Keratinocyte (primary cell): ENCODE results near the gene CEACAM19. TPM values are rescaled to one million over a fixed set of nuclear protein-coding genes. Genes with fewer than 3 reads are reported as not detected.
"Not testable (repeated sequence)": the region's sequence is repeated elsewhere in the genome, so short reads cannot be mapped to it uniquely, and the experiment has no call there.

Experiments used
- DNase-seq: peaks from one replicate; pipeline ENCODE4 v3.0.0-alpha.2; 2011; ENCODE audit warnings: low read depth, missing footprints, low spot score
- FAIRE-seq: peaks from 2 replicates; lab custom pipeline; 2011; peaks lifted over from hg19 to GRCh38; lab: Jason Lieb, UNC
- H2AFZ ChIP-seq: 2 replicates; pipeline ENCODE4 v1.6.0; 2012; ENCODE audit warnings: low read length, control low read depth, inconsistent platforms; ENCODE audit not compliant: control insufficient read depth
- H3K27ac ChIP-seq: 2 replicates; pipeline ENCODE4 v1.5.1; 2011; ENCODE audit warnings: low read length; ENCODE audit not compliant: control insufficient read depth, insufficient read depth
- H3K27me3 ChIP-seq: 3 replicates; pipeline ENCODE4 v1.6.0; 2011; ENCODE audit warnings: low read length; ENCODE audit not compliant: control insufficient read depth, insufficient read depth; ENCODE audit errors: extremely low read depth
- H3K36me3 ChIP-seq, 2 experiments: 2 replicates in 1 of 2; 3 replicates in 1 of 2; pipeline ENCODE4 v1.5.1; 2011; ENCODE audit warnings: low read length in 2 of 2, mild to moderate bottlenecking in 1 of 2; ENCODE audit not compliant: control insufficient read depth in 2 of 2, insufficient read depth in 2 of 2; ENCODE audit errors: extremely low read depth in 1 of 2
- H3K4me1 ChIP-seq: 3 replicates; pipeline ENCODE4 v1.5.1; 2011; ENCODE audit warnings: low read length; ENCODE audit not compliant: control insufficient read depth, insufficient read depth; ENCODE audit errors: extremely low read depth
- H3K4me2 ChIP-seq: 3 replicates; pipeline ENCODE4 v1.6.0; 2011; ENCODE audit warnings: low read depth, low read length; ENCODE audit not compliant: control insufficient read depth, insufficient read depth; ENCODE audit errors: extremely low read depth
- H3K4me3 ChIP-seq, 3 experiments: fragments of 200-600 bp in 1 of 3; sonication (generic) in 1 of 3; 2 replicates in 2 of 3; 3 replicates in 1 of 3; pipeline ENCODE4 v1.5.1; 2011 to 2016; ENCODE audit warnings: low read length in 3 of 3, mild to moderate bottlenecking in 3 of 3, control low read depth in 2 of 3, inconsistent platforms in 1 of 3, low read depth in 1 of 3, mixed read lengths in 1 of 3, mixed run types in 1 of 3, moderate library complexity in 1 of 3; ENCODE audit not compliant: control insufficient read depth in 2 of 3, insufficient read depth in 2 of 3; ENCODE audit errors: extremely low read depth in 1 of 3
- H3K79me2 ChIP-seq: 2 replicates; pipeline ENCODE4 v1.6.0; 2012; ENCODE audit warnings: low read length; ENCODE audit not compliant: control insufficient read depth, insufficient read depth
- H3K9ac ChIP-seq: 3 replicates; pipeline ENCODE4 v1.6.0; 2011; ENCODE audit warnings: low read length; ENCODE audit not compliant: control insufficient read depth, insufficient read depth; ENCODE audit errors: extremely low read depth
- H3K9me1 ChIP-seq: 3 replicates; pipeline ENCODE4 v1.6.0; 2011; ENCODE audit warnings: low read length; ENCODE audit not compliant: control insufficient read depth, insufficient read depth; ENCODE audit errors: extremely low read depth
- H3K9me3 ChIP-seq: 2 replicates; pipeline ENCODE4 v1.5.1; 2012; ENCODE audit warnings: low read depth, low read length; ENCODE audit not compliant: control insufficient read depth
- H4K20me1 ChIP-seq: 3 replicates; pipeline ENCODE4 v1.6.0; 2011; ENCODE audit warnings: low read length; ENCODE audit not compliant: control insufficient read depth, insufficient read depth; ENCODE audit errors: extremely low read depth
- CTCF ChIP-seq, 3 experiments: IDR thresholded peaks in 1 of 3; conservative IDR thresholded peaks in 1 of 3; optimal IDR thresholded peaks in 1 of 3; 2 replicates in 2 of 3; 3 replicates in 1 of 3; pipeline versions ENCODE3 to v1.5.1; 2011; ENCODE audit warnings: low read length in 3 of 3, mild to moderate bottlenecking in 3 of 3, moderate library complexity in 2 of 3, control low read depth in 1 of 3, inconsistent platforms in 1 of 3; ENCODE audit not compliant: insufficient read depth in 2 of 3; ENCODE audit errors: extremely low read depth in 1 of 3
- EZH2 ChIP-seq: IDR thresholded peaks from one replicate; pipeline ENCODE4 v1.6.1; 2012; ENCODE audit warnings: inconsistent platforms, mild to moderate bottlenecking, low read length, moderate library complexity
- dilution Hi-C: fragments of 300-500 bp; cut with MboI; formaldehyde crosslinking; loops from one replicate; pipeline ENCODE4 v1.7.0; 2020; ENCODE audit warnings: low sequenced_read_pairs; ENCODE audit not compliant: extremely low pct_ligation_motif_present
- polyA plus RNA-seq, 5 experiments: library from polyadenylated mRNA; depleted of rRNA in 3 of 5; stranded (reverse) in 3 of 5; stranded (forward) in 1 of 5; unstranded in 1 of 5; fragments of >200 nt; gene quantifications; 1 replicate in 1 of 5; 2 replicates in 3 of 5; 3 replicates in 1 of 5; pipeline versions ENCODE4 v1.2.1 to v1.2.3, GENCODE V29; 2011 to 2012; ENCODE audit warnings: missing spikeins in 2 of 5, low read depth in 1 of 5, low replicate concordance in 1 of 5

Gene CEACAM19
- polyA plus RNA-seq, 1 donor (not counting 4 experiments of a cell fraction or from before 2014, with no cell fraction given): 3.7 TPM

GRCh38 chr19:44623626-44624025 is 47.7 kb upstream of the CEACAM19 start:
- no peaks in the 10 kb centered on the region for H3K79me2 ChIP-seq
- H4K20me1 ChIP-seq: no peaks in the 10 kb centered on the region
- DNase-seq (no peak), FAIRE-seq (no peak)
- H3K9ac ChIP-seq: no peak overlapping the region
- peaks cover 2% of the 10 kb centered on the region for H3K9me1 ChIP-seq
- no peaks in the 10 kb centered on the region for H3K36me3 ChIP-seq
- H3K4me1 ChIP-seq: peaks cover 25% of the 10 kb centered on the region
- TF ChIP-seq CTCF (optimal IDR thresholded peaks at IDR 0.05 in 1 of 3, IDR thresholded peaks at IDR 0.05 in 1 of 3, conservative IDR thresholded peaks at IDR 0.05 in 1 of 3; ENCODE audit: extremely low read depth in 1 of 3, insufficient read depth in 2 of 3, low read length in 3 of 3) (no peak), EZH2 (no peak)
- H2AFZ ChIP-seq: no peak overlapping the region
- no peaks in the 10 kb centered on the region for H3K9me3 ChIP-seq
- H3K27ac ChIP-seq: no peak overlapping the region
- no peaks in the 10 kb centered on the region for H3K27me3 ChIP-seq
- H3K4me3 ChIP-seq: no peak overlapping the region
- H3K4me2 ChIP-seq: no peak overlapping the region
- dilution Hi-C loops: no loop called here

GRCh38 chr19:44624840-44625354 is 46.4 kb upstream of the CEACAM19 start:
- no peak overlapping the region for H3K9ac ChIP-seq
- no peaks in the 10 kb centered on the region for H3K79me2 ChIP-seq
- no peak for DNase-seq
- TF ChIP-seq CTCF (optimal IDR thresholded peaks at IDR 0.05 in 1 of 3, IDR thresholded peaks at IDR 0.05 in 1 of 3, conservative IDR thresholded peaks at IDR 0.05 in 1 of 3; ENCODE audit: extremely low read depth in 1 of 3, insufficient read depth in 2 of 3, low read length in 3 of 3) (no peak), EZH2 (no peak)
- H3K27ac ChIP-seq: no peak overlapping the region
- FAIRE-seq: no peak
- no peak overlapping the region for H3K4me2 ChIP-seq
- peaks cover 25% of the 10 kb centered on the region for H3K4me1 ChIP-seq
- H3K36me3 ChIP-seq: no peaks in the 10 kb centered on the region
- dilution Hi-C loops: no loop called here
- no peaks in the 10 kb centered on the region for H3K9me3 ChIP-seq
- H3K4me3 ChIP-seq: no peak overlapping the region
- H4K20me1 ChIP-seq: no peaks in the 10 kb centered on the region
- no peak overlapping the region for H2AFZ ChIP-seq
- H3K27me3 ChIP-seq: no peaks in the 10 kb centered on the region
- H3K9me1 ChIP-seq: peaks cover 2% of the 10 kb centered on the region

- not testable (repeated sequence) for H3K9ac ChIP-seq
These were observed 45.6 kb upstream of the CEACAM19 start for GRCh38 chr19:44625637-44626036.

More at GRCh38 chr19:44625637-44626036, 45.6 kb upstream of the CEACAM19 start:
- H3K4me2 ChIP-seq, H3K36me3 ChIP-seq, H3K27me3 ChIP-seq, H3K79me2 ChIP-seq, FAIRE-seq, H3K4me3 ChIP-seq, H3K27ac ChIP-seq, dilution Hi-C loops, DNase-seq, H3K9me3 ChIP-seq, H2AFZ ChIP-seq, H4K20me1 ChIP-seq, H3K9me1 ChIP-seq: not testable (repeated sequence)
- peaks cover 25% of the 10 kb centered on the region for H3K4me1 ChIP-seq
